ENCODE data around the gene RBKS. TPM values are rescaled to one million over a fixed set of nuclear protein-coding genes. Genes with fewer than 3 reads are reported as not detected.
A peak's percentile ranks its signal among the peaks of the same experiment; 100 is the strongest.

The RBKS gene
- total and polyA plus RNA-seq, 2 of the 13 experiments (the other 11 are each of a cell fraction or from before 2014, with no cell fraction given) = 7.7 to 8.3 TPM

GRCh38 chr2:27754138-27754588 lies 136.0 kb downstream of the RBKS start (continued):
- no peak for TF ChIP-seq ZNF530 (CRISPR knock-in tag; IDR thresholded peaks at IDR 0.05; ENCODE audit: low read depth)
- TF ChIP-seq, protein P1, sequence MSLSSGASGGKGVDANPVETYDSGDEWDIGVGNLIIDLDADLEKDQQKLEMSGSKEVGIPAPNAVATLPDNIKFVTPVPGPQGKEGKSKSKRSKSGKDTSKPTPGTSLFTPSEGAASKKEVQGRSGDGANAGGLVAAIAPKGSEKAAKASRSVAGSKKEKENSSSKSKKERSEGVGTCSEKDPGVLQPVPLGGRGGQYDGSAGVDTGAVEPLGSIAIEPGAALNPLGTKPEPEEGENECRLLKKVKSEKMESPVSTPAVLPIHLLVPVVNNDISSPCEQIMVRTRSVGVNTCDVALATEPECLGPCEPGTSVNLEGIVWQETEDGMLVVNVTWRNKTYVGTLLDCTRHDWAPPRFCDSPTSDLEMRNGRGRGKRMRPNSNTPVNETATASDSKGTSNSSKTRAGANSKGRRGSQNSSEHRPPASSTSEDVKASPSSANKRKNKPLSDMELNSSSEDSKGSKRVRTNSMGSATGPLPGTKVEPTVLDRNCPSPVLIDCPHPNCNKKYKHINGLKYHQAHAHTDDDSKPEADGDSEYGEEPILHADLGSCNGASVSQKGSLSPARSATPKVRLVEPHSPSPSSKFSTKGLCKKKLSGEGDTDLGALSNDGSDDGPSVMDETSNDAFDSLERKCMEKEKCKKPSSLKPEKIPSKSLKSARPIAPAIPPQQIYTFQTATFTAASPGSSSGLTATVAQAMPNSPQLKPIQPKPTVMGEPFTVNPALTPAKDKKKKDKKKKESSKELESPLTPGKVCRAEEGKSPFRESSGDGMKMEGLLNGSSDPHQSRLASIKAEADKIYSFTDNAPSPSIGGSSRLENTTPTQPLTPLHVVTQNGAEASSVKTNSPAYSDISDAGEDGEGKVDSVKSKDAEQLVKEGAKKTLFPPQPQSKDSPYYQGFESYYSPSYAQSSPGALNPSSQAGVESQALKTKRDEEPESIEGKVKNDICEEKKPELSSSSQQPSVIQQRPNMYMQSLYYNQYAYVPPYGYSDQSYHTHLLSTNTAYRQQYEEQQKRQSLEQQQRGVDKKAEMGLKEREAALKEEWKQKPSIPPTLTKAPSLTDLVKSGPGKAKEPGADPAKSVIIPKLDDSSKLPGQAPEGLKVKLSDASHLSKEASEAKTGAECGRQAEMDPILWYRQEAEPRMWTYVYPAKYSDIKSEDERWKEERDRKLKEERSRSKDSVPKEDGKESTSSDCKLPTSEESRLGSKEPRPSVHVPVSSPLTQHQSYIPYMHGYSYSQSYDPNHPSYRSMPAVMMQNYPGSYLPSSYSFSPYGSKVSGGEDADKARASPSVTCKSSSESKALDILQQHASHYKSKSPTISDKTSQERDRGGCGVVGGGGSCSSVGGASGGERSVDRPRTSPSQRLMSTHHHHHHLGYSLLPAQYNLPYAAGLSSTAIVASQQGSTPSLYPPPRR (CRISPR knock-in tag; IDR thresholded peaks at IDR 0.05; ENCODE audit: borderline replicate concordance) = no peak
- TF ChIP-seq, protein P2, sequence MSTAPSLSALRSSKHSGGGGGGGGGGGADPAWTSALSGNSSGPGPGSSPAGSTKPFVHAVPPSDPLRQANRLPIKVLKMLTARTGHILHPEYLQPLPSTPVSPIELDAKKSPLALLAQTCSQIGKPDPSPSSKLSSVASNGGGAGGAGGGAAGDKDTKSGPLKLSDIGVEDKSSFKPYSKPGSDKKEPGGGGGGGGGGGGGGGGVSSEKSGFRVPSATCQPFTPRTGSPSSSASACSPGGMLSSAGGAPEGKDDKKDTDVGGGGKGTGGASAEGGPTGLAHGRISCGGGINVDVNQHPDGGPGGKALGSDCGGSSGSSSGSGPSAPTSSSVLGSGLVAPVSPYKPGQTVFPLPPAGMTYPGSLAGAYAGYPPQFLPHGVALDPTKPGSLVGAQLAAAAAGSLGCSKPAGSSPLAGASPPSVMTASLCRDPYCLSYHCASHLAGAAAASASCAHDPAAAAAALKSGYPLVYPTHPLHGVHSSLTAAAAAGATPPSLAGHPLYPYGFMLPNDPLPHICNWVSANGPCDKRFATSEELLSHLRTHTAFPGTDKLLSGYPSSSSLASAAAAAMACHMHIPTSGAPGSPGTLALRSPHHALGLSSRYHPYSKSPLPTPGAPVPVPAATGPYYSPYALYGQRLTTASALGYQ (CRISPR knock-in tag; IDR thresholded peaks at IDR 0.05) = no peak
- peak; percentile 99 for TF ChIP-seq STAG1 (CRISPR knock-in tag; IDR thresholded peaks at IDR 0.05)
- TF ChIP-seq ZKSCAN1 (IDR thresholded peaks at IDR 0.05; ENCODE audit: low read length) = peak; percentile 11; the same call in 1 of the 2 replicates
- no peak for TF ChIP-seq ZNF3 (CRISPR knock-in tag; IDR thresholded peaks at IDR 0.05)
- no peak for TF ChIP-seq ONECUT2 (CRISPR knock-in tag; IDR thresholded peaks at IDR 0.05)
- TF ChIP-seq ZNF564 (CRISPR knock-in tag; IDR thresholded peaks at IDR 0.05) = no peak
- TF ChIP-seq, protein P3, sequence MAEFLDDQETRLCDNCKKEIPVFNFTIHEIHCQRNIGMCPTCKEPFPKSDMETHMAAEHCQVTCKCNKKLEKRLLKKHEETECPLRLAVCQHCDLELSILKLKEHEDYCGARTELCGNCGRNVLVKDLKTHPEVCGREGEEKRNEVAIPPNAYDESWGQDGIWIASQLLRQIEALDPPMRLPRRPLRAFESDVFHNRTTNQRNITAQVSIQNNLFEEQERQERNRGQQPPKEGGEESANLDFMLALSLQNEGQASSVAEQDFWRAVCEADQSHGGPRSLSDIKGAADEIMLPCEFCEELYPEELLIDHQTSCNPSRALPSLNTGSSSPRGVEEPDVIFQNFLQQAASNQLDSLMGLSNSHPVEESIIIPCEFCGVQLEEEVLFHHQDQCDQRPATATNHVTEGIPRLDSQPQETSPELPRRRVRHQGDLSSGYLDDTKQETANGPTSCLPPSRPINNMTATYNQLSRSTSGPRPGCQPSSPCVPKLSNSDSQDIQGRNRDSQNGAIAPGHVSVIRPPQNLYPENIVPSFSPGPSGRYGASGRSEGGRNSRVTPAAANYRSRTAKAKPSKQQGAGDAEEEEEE (CRISPR knock-in tag; IDR thresholded peaks at IDR 0.05; ENCODE audit: borderline replicate concordance) = no peak
- TF ChIP-seq NFRKB (IDR thresholded peaks at IDR 0.05) = no peak
- TF ChIP-seq ZNF772 (CRISPR knock-in tag; IDR thresholded peaks at IDR 0.05) = no peak
- TF ChIP-seq ZNF670 (CRISPR knock-in tag; IDR thresholded peaks at IDR 0.05; ENCODE audit: borderline replicate concordance) = no peak
- TF ChIP-seq SRSF1 (optimal IDR thresholded peaks at IDR 0.05; ENCODE audit: low read depth, low read length) = no peak
- 0 out of 2 replicates have a peak, but pooled peaks have one; percentile 18 for TF ChIP-seq PAXIP1 (CRISPR knock-in tag; conservative IDR thresholded peaks at IDR 0.05)
- no peak for TF ChIP-seq SMARCE1 (IDR thresholded peaks at IDR 0.05; ENCODE audit: borderline replicate concordance)
- TF ChIP-seq ATF5 (CRISPR knock-in tag; IDR thresholded peaks at IDR 0.05; ENCODE audit: low read depth) = no peak
- TF ChIP-seq HNRNPUL1 (IDR thresholded peaks at IDR 0.05; ENCODE audit: low read depth, low read length) = no peak
- no peak for TF ChIP-seq HNRNPLL (IDR thresholded peaks at IDR 0.05; ENCODE audit: low read depth, low read length, poor library complexity, severe bottlenecking)

Measured in HepG2 (cell line).